DND-41 (cell line): Measurements from ENCODE around the gene LDLR.

ENCODE experiments used
- ATAC-seq: fragments of 200-7000 bp; cut with Tn5 transposase; 3 replicates; pipeline ENCODE4 v1.9.1; 2021; ENCODE audit warnings: low read depth; ENCODE audit not compliant: insufficient read depth
- DNase-seq: peaks from one replicate; pipeline ENCODE4 v3.0.0-alpha.2; 2020
- H2AFZ ChIP-seq: 2 replicates; pipeline ENCODE4 v1.6.0; 2012; ENCODE audit warnings: low read depth, low read length
- H3K27ac ChIP-seq: 2 replicates; pipeline ENCODE4 v1.5.1; 2012; ENCODE audit warnings: low read length, inconsistent platforms
- H3K27me3 ChIP-seq: fragments of 200-600 bp; sonication (generic); 2 replicates; pipeline ENCODE4 v1.6.0; 2012; ENCODE audit warnings: low read length, mild to moderate bottlenecking, inconsistent platforms; ENCODE audit not compliant: insufficient read depth, poor library complexity
- H3K36me3 ChIP-seq: 2 replicates; pipeline ENCODE4 v1.5.1; 2012; ENCODE audit warnings: low read length, inconsistent platforms; ENCODE audit not compliant: insufficient read depth
- H3K4me1 ChIP-seq: 2 replicates; pipeline ENCODE4 v1.5.1; 2012; ENCODE audit warnings: mild to moderate bottlenecking, low read length; ENCODE audit not compliant: insufficient read depth
- H3K4me2 ChIP-seq: 2 replicates; pipeline ENCODE4 v1.6.0; 2012; ENCODE audit warnings: mild to moderate bottlenecking, moderate library complexity, low read length, inconsistent platforms; ENCODE audit not compliant: insufficient read depth
- H3K4me3 ChIP-seq, 2 experiments: fragments of 200-600 bp in 1 of 2; shearing (Covaris generic) in 1 of 2; 2 replicates each; pipeline ENCODE4 v1.5.1; 2012 to 2016; ENCODE audit warnings: inconsistent platforms in 2 of 2, low read length in 2 of 2, mild to moderate bottlenecking in 2 of 2, low read depth in 1 of 2, moderate library complexity in 1 of 2
- H3K79me2 ChIP-seq: 2 replicates; pipeline ENCODE4 v1.6.0; 2012; ENCODE audit warnings: low read length, inconsistent platforms; ENCODE audit not compliant: insufficient read depth
- H3K9ac ChIP-seq: 2 replicates; pipeline ENCODE4 v1.6.0; 2012; ENCODE audit warnings: low read depth, mild to moderate bottlenecking, inconsistent platforms, low read length, moderate library complexity
- H3K9me3 ChIP-seq: 2 replicates; pipeline ENCODE4 v1.5.1; 2012; ENCODE audit warnings: low read length, moderate library complexity, mild to moderate bottlenecking, inconsistent platforms; ENCODE audit not compliant: insufficient read depth, severe bottlenecking
- H4K20me1 ChIP-seq: 2 replicates; pipeline ENCODE4 v1.6.0; 2012; ENCODE audit warnings: low read length; ENCODE audit not compliant: insufficient read depth
- EZH2 ChIP-seq: IDR thresholded peaks from 3 replicates; pipeline ENCODE4 v1.6.1; 2012; ENCODE audit warnings: borderline replicate concordance, low read depth, mild to moderate bottlenecking, moderate library complexity, low read length, inconsistent platforms; ENCODE audit not compliant: severe bottlenecking
- TF ChIP-seq, protein P1 (sequence below): IDR thresholded peaks from 2 replicates; pipeline ENCODE4 v1.5.1; 2012; ENCODE audit warnings: borderline replicate concordance, low read length, moderate library complexity, mild to moderate bottlenecking; ENCODE audit not compliant: poor library complexity, severe bottlenecking; ENCODE audit errors: extremely low read depth

Gene LDLR

DNA sequence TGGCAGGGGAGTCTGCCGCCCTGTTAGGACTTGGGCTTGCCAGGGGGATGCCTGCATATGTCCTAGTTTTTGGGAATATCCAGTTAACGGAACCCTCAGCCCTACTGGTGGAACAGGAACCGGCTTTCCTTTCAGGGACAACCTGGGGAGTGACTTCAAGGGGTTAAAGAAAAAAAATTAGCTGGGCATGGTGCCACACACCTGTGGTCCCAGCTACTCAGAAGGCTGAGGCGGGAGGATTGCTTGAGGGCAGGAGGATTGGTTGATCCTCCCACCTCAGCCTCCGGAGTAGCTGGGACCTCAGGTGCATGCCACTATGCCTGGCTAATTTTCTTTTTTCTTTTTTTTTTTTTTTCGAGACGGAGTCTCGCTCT, 22.5 kb downstream of the LDLR start:
- Histone ChIP-seq H3K9me3 (no peaks in the 10 kb centered on the region), H3K4me2 (no peak overlapping the region), H3K9ac (no peak overlapping the region), H3K4me3 (no peak overlapping the region), H3K4me1 (no peaks in the 10 kb centered on the region), H2AFZ (no peak overlapping the region), H3K27ac (no peak overlapping the region), H3K79me2 (peaks cover 18% of the 10 kb centered on the region; the same call in 1 of the 2 replicates), H3K27me3 (no peaks in the 10 kb centered on the region), H4K20me1 (peaks cover 47% of the 10 kb centered on the region), H3K36me3 (peaks cover 98% of the 10 kb centered on the region)
- no peak for TF ChIP-seq EZH2
- TF ChIP-seq, protein P1, sequence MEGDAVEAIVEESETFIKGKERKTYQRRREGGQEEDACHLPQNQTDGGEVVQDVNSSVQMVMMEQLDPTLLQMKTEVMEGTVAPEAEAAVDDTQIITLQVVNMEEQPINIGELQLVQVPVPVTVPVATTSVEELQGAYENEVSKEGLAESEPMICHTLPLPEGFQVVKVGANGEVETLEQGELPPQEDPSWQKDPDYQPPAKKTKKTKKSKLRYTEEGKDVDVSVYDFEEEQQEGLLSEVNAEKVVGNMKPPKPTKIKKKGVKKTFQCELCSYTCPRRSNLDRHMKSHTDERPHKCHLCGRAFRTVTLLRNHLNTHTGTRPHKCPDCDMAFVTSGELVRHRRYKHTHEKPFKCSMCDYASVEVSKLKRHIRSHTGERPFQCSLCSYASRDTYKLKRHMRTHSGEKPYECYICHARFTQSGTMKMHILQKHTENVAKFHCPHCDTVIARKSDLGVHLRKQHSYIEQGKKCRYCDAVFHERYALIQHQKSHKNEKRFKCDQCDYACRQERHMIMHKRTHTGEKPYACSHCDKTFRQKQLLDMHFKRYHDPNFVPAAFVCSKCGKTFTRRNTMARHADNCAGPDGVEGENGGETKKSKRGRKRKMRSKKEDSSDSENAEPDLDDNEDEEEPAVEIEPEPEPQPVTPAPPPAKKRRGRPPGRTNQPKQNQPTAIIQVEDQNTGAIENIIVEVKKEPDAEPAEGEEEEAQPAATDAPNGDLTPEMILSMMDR = no peak
- DNase-seq = no peak
- ATAC-seq = no peak

GRCh38 chr19:11113140-11113708, 24.0 kb downstream of the LDLR start:
- Histone ChIP-seq H4K20me1 (peaks cover 49% of the 10 kb centered on the region), H3K79me2 (peaks cover 20% of the 10 kb centered on the region; the same call in 1 of the 2 replicates), H3K9me3 (no peaks in the 10 kb centered on the region), H3K36me3 (peaks cover 100% of the 10 kb centered on the region), H3K9ac (no peak overlapping the region), H3K27ac (no peak overlapping the region), H3K27me3 (no peaks in the 10 kb centered on the region), H3K4me2 (no peak overlapping the region), H3K4me3 (no peak overlapping the region), H3K4me1 (no peaks in the 10 kb centered on the region), H2AFZ (no peak overlapping the region)
- DNase-seq (no peak), ATAC-seq (no peak)
- TF ChIP-seq, protein P1 = no peak
- no peak for TF ChIP-seq EZH2

GRCh38 chr19:11115042-11115441, 25.8 kb downstream of the LDLR start:
- peaks cover 97% of the 10 kb centered on the region for H3K36me3 ChIP-seq

More at GRCh38 chr19:11115042-11115441, 25.8 kb downstream of the LDLR start:
- TF ChIP-seq, protein P1 = no peak
- TF ChIP-seq EZH2 = no peak
- H2AFZ ChIP-seq = no peak overlapping the region
- no peaks in the 10 kb centered on the region for H3K9me3 ChIP-seq
- no peak for ATAC-seq
- H3K4me2 ChIP-seq = no peak overlapping the region
- H3K79me2 ChIP-seq = peaks cover 21% of the 10 kb centered on the region; the same call in 1 of the 2 replicates
- H3K4me1 ChIP-seq = no peaks in the 10 kb centered on the region
- H3K4me3 ChIP-seq = no peak overlapping the region
- DNase-seq = no peak
- H4K20me1 ChIP-seq = peaks cover 42% of the 10 kb centered on the region
- no peak overlapping the region for H3K27ac ChIP-seq
- no peak overlapping the region for H3K9ac ChIP-seq
- no peaks in the 10 kb centered on the region for H3K27me3 ChIP-seq
